Nasal cavity respiratory epithelium epithelial cell of viscerocranial mucosa (primary cell): ENCODE data around the gene RBMY1A1. TPM values are rescaled to one million over a fixed set of nuclear protein-coding genes. Genes with fewer than 3 reads are reported as not detected.

Source experiments
- total RNA-seq: library from RNA; depleted of rRNA; stranded (reverse); fragments of >200 nt; gene quantifications from 2 replicates; pipeline ENCODE4 v1.2.3, GENCODE V29; 2014

The RBMY1A1 gene
- total RNA-seq = not detected in 2 replicates

GRCh38 chrY:21534579-21534978 is at the start of gene RBMY1A1:
TSS of gene RBMY1A1 (plus strand) at chrY:21534879. CDS start at chrY:21536892, 2,013 bp downstream.

DNA sequence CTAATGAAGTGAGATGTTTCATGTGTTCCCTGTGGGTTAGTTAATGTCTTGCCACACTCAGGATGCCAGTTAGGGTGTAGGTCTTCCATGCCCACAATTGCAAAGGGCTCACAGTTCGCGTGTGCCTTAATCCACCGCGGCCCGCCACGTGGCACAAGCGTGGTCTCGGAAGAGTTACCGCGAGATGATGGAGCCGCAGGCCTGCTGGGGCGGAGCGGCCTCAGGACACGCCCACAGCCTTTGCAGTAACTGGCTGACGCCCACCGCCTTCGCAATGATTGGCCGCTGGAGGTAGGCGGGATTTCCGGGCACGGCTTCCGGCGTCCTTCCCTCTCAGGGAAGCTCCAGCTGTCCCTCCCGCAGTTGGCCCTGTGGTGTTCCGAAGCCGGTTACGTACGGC is 23.6 kb upstream of the RBMY1A1 start, which contains the start of gene RBMY1B:
Gene RBMY1B, plus strand, starts transcription at position 301 of the 400 bp plus-strand sequence. CDS start 2,013 bp downstream, outside the sequence.

Other genes with a start within 250 kb of the RBMY1A1 start
- not detected in 2 replicates for gene RBMY1B, start 23.5 kb upstream of the RBMY1A1 start, total RNA-seq